Measurements from ENCODE around the gene FLNB. TPM values are rescaled to one million over a fixed set of nuclear protein-coding genes. Genes with fewer than 3 reads are reported as not detected.

FLNB gene
- total RNA-seq, 1 experiment from 2014 or later, result 580 TPM

- intact Hi-C loops (cut with micrococcal nuclease), result no loop called here
- DNase-seq (ENCODE audit: unreplicated experiment), result no peak
- peaks cover 14% of the 10 kb centered on the region for H3K36me3 Mint-ChIP-seq (ENCODE audit: insufficient read depth, unreplicated experiment)
- peak overlapping the region; percentile 24 for H3K27ac Mint-ChIP-seq (ENCODE audit: low read depth, unreplicated experiment)
- H3K4me1 Mint-ChIP-seq (ENCODE audit: insufficient read depth, unreplicated experiment), result peaks cover 55% of the 10 kb centered on the region
- ChIA-PET POLR2A (interaction anchor here (0.6 to 4.0 kb wide), 9 partner anchors 10 to 179 kb away, joined by 3 to 29 read pairs (median 3); partner anchors contain the start of genes ABHD6 and FLNB), CTCF (interaction anchor here (1.1 to 1.8 kb wide), 2 partner anchors 38 to 40 kb away, joined by 3 to 9 read pairs; no protein-coding TSS in a partner anchor)
- H3K27me3 Mint-ChIP-seq (ENCODE audit: insufficient read depth, unreplicated experiment), result no peaks in the 10 kb centered on the region
- H3K4me3 Mint-ChIP-seq (ENCODE audit: unreplicated experiment), result no peak overlapping the region
- no TSS peak for BruUV-seq (replicated peaks)
- TF ChIP-seq CTCF (IDR thresholded peaks at IDR 0.05; ENCODE audit: unreplicated experiment), result no peak
- no peaks in the 10 kb centered on the region for H3K9me3 Mint-ChIP-seq (ENCODE audit: unreplicated experiment)
Measured at GRCh38 chr3:58058361-58059263, 50.4 kb downstream of the FLNB start.

- no peak for TF ChIP-seq CTCF (IDR thresholded peaks at IDR 0.05; ENCODE audit: unreplicated experiment)
- DNase-seq (ENCODE audit: unreplicated experiment), result no peak
- Mint-ChIP-seq H3K27ac (ENCODE audit: low read depth, unreplicated experiment) (peak overlapping the region; percentile 24), H3K4me3 (ENCODE audit: unreplicated experiment) (no peak overlapping the region), H3K9me3 (ENCODE audit: unreplicated experiment) (no peaks in the 10 kb centered on the region), H3K4me1 (ENCODE audit: insufficient read depth, unreplicated experiment) (peaks cover 45% of the 10 kb centered on the region), H3K36me3 (ENCODE audit: insufficient read depth, unreplicated experiment) (peaks cover 14% of the 10 kb centered on the region), H3K27me3 (ENCODE audit: insufficient read depth, unreplicated experiment) (no peaks in the 10 kb centered on the region)
- POLR2A ChIA-PET, result interaction anchor here (0.6 to 4.0 kb wide), 12 partner anchors 7 to 51 kb away, joined by 3 to 29 read pairs (median 4); partner anchors contain the start of gene FLNB
- CTCF ChIA-PET, result interaction anchor here (0.6 to 1.8 kb wide), 8 partner anchors 8 to 135 kb away, joined by 3 to 9 read pairs (median 3); partner anchors contain the start of gene FLNB
- intact Hi-C loops (cut with micrococcal nuclease), result no loop called here
- BruUV-seq (replicated peaks), result no TSS peak
Measured at GRCh38 chr3:58059349-58060321, 51.4 kb downstream of the FLNB start.

GRCh38 chr3:58062472-58062871, 54.2 kb downstream of the FLNB start:
- DNase-seq (ENCODE audit: unreplicated experiment), result no peak
- intact Hi-C loops (cut with micrococcal nuclease), result no loop called here
- BruUV-seq (replicated peaks), result no TSS peak
- POLR2A ChIA-PET, result interaction anchor here (0.8 to 2.0 kb wide), 3 partner anchors 9 to 53 kb away, joined by 3 to 7 read pairs (median 4); partner anchors contain the start of gene FLNB
- H3K9me3 Mint-ChIP-seq (ENCODE audit: unreplicated experiment), result no peaks in the 10 kb centered on the region
- CTCF ChIA-PET, result interaction anchor here (0.5 to 1.1 kb wide), 3 partner anchors 36 to 58 kb away, joined by 3 to 4 read pairs (median 3); no protein-coding TSS in a partner anchor
- peaks cover 57% of the 10 kb centered on the region for H3K4me1 Mint-ChIP-seq (ENCODE audit: insufficient read depth, unreplicated experiment)
- no peaks in the 10 kb centered on the region for H3K27me3 Mint-ChIP-seq (ENCODE audit: insufficient read depth, unreplicated experiment)
- no peak for TF ChIP-seq CTCF (IDR thresholded peaks at IDR 0.05; ENCODE audit: unreplicated experiment)
- no peak overlapping the region for H3K4me3 Mint-ChIP-seq (ENCODE audit: unreplicated experiment)
- peak overlapping the region; percentile 24 for H3K27ac Mint-ChIP-seq (ENCODE audit: low read depth, unreplicated experiment)
- no peaks in the 10 kb centered on the region for H3K36me3 Mint-ChIP-seq (ENCODE audit: insufficient read depth, unreplicated experiment)
